ENCODE measurements around the gene STX5. TPM values are rescaled to one million over a fixed set of nuclear protein-coding genes. Genes with fewer than 3 reads are reported as not detected.
A peak's percentile ranks its signal among the peaks of the same experiment; 100 is the strongest.
"Not testable (repeated sequence)": the region's sequence is repeated elsewhere in the genome, so short reads cannot be mapped to it uniquely, and the experiment has no call there.

STX5 gene
- total RNA-seq, 2 donors from 2014 or later: 53.9 to 70.1 TPM

DNA sequence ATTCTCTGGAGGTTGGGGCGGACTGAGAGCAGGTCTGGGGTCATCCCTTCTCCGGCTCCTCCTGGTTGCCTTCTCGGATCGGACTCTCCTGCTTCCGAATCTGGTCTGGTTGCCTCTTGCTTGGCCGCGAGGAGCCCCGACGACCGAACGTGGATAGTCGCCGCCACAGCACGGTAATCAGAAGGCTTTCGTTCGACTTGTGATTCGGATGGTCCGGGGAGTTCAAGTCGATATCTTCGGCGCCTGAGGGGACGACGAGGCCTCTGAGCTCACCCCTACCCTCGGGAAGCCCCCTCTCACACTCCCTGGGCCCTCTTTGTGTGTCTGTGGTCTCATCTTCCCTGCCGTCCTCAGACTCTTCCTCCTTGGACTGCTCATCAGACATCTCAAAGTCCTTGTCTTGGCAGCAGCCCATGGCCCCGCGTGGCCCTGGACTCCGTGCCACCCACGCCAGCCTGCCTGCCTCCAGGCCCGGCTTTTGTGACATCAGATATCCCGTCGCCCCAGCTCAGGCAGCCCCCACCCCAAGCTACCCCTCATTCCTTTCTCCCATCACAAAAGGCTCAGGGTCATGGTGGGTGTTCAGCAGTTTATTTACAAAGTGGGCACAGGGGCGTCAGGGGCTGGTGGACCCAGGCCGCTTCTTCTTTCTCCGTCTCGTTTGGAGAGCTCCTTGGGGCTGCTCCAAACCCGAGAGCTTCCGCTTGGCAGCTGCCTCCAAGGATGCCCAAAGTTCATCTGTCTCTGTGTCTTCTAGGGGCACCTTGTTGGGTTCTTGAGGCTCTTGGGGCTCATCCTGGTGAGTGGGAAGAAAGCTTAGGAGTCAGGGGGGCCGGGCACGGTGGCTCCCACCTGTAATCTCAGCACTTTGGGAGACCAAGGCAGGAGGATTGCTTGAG lies 734 bp upstream of the STX5 start, which contains the start of gene TEX54:
TEX54 (minus strand) TSS at position 506 of the 899 bp plus-strand sequence.
- Mint-ChIP-seq H3K27ac (peak within 1 kb of the TSS; percentile 96), H3K4me1 (ENCODE audit: low read depth) (peaks cover 47% of the 10 kb centered on the region), H3K9me3 (no peaks in the 10 kb centered on the region), H3K27me3 (ENCODE audit: low read depth) (no peaks in the 10 kb centered on the region), H3K4me3 (peak within 1 kb of the TSS; percentile 87 to 100), H3K36me3 (ENCODE audit: insufficient read depth in 2 of 2) (peaks cover 8 to 23% of the 10 kb centered on the region in 2 donors)
- DNase-seq: no peak
- ATAC-seq (replicated peaks in 1 of 2): no peak

DNA sequence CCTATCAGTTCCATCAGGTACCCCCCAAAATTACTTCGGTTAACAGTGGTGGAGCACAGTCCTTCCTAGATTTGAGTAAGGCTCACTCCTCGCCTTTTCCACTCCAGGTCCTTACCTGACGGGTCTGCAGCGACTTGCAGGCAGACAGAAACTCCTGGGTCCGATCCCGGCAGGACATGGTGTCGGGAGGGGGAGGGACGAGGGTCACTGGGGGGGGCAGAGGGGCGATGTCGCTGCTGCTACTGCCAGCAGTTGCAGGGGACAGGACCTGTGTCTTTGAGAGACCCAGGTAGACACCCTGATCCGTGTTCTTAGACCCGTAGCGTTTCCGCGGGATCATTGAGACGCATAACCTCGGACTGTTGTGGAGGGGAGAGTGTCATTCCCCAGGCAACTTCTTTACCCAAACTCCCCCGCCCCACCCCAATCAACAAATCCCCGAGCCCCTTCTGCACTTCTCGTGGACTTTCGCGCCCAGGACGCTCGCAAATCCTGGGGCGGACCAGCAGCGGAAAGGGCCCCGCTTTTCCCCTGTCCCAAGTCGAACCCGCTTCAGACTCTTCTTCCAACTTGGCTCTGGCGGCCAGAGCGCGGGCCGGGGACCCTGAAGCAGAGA lies 839 bp downstream of the STX5 start:
- H3K9me3 Mint-ChIP-seq: no peaks in the 10 kb centered on the region
- ATAC-seq (replicated peaks in 1 of 2) (no peak), DNase-seq (no peak)
- no peaks in the 10 kb centered on the region for H3K27me3 Mint-ChIP-seq (ENCODE audit: low read depth)
- peaks cover 38% of the 10 kb centered on the region for H3K4me1 Mint-ChIP-seq (ENCODE audit: low read depth)
- peak overlapping the region; percentile 87 to 100 for H3K4me3 Mint-ChIP-seq
- peaks cover 9 to 24% of the 10 kb centered on the region in 2 donors for H3K36me3 Mint-ChIP-seq (ENCODE audit: insufficient read depth in 2 of 2)
- peak overlapping the region; percentile 96 for H3K27ac Mint-ChIP-seq

GRCh38 chr11:62828130-62828529 lies 3.7 kb downstream of the STX5 start:
- not testable (repeated sequence) for H3K27me3 Mint-ChIP-seq (ENCODE audit: low read depth); ATAC-seq (replicated peaks in 1 of 2); DNase-seq; H3K27ac Mint-ChIP-seq; H3K9me3 Mint-ChIP-seq; H3K4me3 Mint-ChIP-seq
- H3K4me1 Mint-ChIP-seq (ENCODE audit: low read depth): peaks cover 21% of the 10 kb centered on the region
- peaks cover 6 to 35% of the 10 kb centered on the region in 2 donors for H3K36me3 Mint-ChIP-seq (ENCODE audit: insufficient read depth in 2 of 2)

- DNase-seq: no peak
- Mint-ChIP-seq H3K27ac (no peak overlapping the region), H3K4me1 (ENCODE audit: low read depth) (no peaks in the 10 kb centered on the region), H3K36me3 (ENCODE audit: insufficient read depth in 2 of 2) (peaks cover 6 to 32% of the 10 kb centered on the region in 2 donors), H3K9me3 (no peaks in the 10 kb centered on the region), H3K4me3 (no peak overlapping the region), H3K27me3 (ENCODE audit: low read depth) (no peaks in the 10 kb centered on the region)
- no peak for ATAC-seq (replicated peaks in 1 of 2)
Measured at GRCh38 chr11:62823677-62824076, 8.2 kb downstream of the STX5 start.

GRCh38 chr11:62817129-62817528 lies 14.7 kb downstream of the STX5 start:
- Mint-ChIP-seq H3K36me3 (ENCODE audit: insufficient read depth in 2 of 2) (peaks cover 0 to 16% of the 10 kb centered on the region in 2 donors), H3K27me3 (ENCODE audit: low read depth) (no peaks in the 10 kb centered on the region), H3K27ac (no peak overlapping the region), H3K4me1 (ENCODE audit: low read depth) (no peaks in the 10 kb centered on the region), H3K4me3 (no peak overlapping the region), H3K9me3 (no peaks in the 10 kb centered on the region)
- DNase-seq: no peak
- ATAC-seq (replicated peaks in 1 of 2): no peak

DNA sequence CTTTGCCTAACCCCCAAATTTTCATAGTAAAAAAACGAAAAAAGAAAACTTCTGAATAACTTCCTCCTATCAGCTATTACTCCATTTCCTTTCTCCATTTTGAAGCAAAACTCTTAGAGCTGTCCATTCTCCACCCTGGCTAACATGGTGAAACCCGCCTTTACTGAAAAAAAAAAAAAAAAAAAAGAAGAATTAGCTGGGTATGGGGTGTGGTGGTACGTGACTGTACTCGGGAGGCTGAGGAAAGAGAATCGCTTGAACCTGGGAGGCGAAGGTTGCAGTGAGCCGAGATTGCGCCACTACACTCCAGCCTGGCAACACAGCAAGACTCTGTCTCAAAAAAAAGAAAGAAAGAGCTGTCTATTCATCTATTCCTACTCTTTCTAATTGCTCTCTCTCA lies 15.3 kb downstream of the STX5 start:
- ATAC-seq (replicated peaks in 1 of 2): no peak
- no peak for DNase-seq
- no peaks in the 10 kb centered on the region for H3K27me3 Mint-ChIP-seq (ENCODE audit: low read depth)
- no peaks in the 10 kb centered on the region for H3K4me1 Mint-ChIP-seq (ENCODE audit: low read depth)
- peaks cover 0 to 16% of the 10 kb centered on the region in 2 donors for H3K36me3 Mint-ChIP-seq (ENCODE audit: insufficient read depth in 2 of 2)
- H3K9me3 Mint-ChIP-seq: no peaks in the 10 kb centered on the region
- no peak overlapping the region for H3K4me3 Mint-ChIP-seq
- H3K27ac Mint-ChIP-seq: no peak overlapping the region

GRCh38 chr11:62811659-62812058 lies 20.2 kb downstream of the STX5 start:
- Mint-ChIP-seq H3K27me3 (ENCODE audit: low read depth) (no peaks in the 10 kb centered on the region), H3K36me3 (ENCODE audit: insufficient read depth in 2 of 2) (peaks cover 2 to 5% of the 10 kb centered on the region in 2 donors), H3K9me3 (no peaks in the 10 kb centered on the region), H3K4me1 (ENCODE audit: low read depth) (peaks cover 2% of the 10 kb centered on the region), H3K4me3 (no peak overlapping the region), H3K27ac (no peak overlapping the region)
- ATAC-seq (replicated peaks in 1 of 2) (no peak), DNase-seq (no peak)

- Mint-ChIP-seq H3K27me3 (ENCODE audit: low read depth) (no peaks in the 10 kb centered on the region), H3K27ac (no peak overlapping the region), H3K9me3 (no peaks in the 10 kb centered on the region), H3K4me3 (no peak overlapping the region), H3K36me3 (ENCODE audit: insufficient read depth in 2 of 2) (peaks cover 2 to 4% of the 10 kb centered on the region in 2 donors), H3K4me1 (ENCODE audit: low read depth) (peaks cover 9% of the 10 kb centered on the region)
- DNase-seq (no peak), ATAC-seq (replicated peaks in 1 of 2) (no peak)
Measured at GRCh38 chr11:62810748-62811147, 21.1 kb downstream of the STX5 start.

GRCh38 chr11:62806611-62807121 lies 25.2 kb downstream of the STX5 start:
- Mint-ChIP-seq H3K27ac (peak overlapping the region; percentile 15), H3K4me3 (peak overlapping the region; percentile 91 to 95), H3K27me3 (ENCODE audit: low read depth) (no peaks in the 10 kb centered on the region), H3K9me3 (no peaks in the 10 kb centered on the region), H3K4me1 (ENCODE audit: low read depth) (peaks cover 36% of the 10 kb centered on the region), H3K36me3 (ENCODE audit: insufficient read depth in 2 of 2) (peaks cover 18 to 26% of the 10 kb centered on the region in 2 donors)
- no peak for ATAC-seq (replicated peaks in 1 of 2)
- no peak for DNase-seq

- H3K9me3 Mint-ChIP-seq: no peaks in the 10 kb centered on the region
- H3K36me3 Mint-ChIP-seq (ENCODE audit: insufficient read depth in 2 of 2): peaks cover 24 to 33% of the 10 kb centered on the region in 2 donors
- H3K4me1 Mint-ChIP-seq (ENCODE audit: low read depth): peaks cover 43% of the 10 kb centered on the region
- peak overlapping the region; percentile 91 to 95 for H3K4me3 Mint-ChIP-seq
- no peaks in the 10 kb centered on the region for H3K27me3 Mint-ChIP-seq (ENCODE audit: low read depth)
- peak; percentile 25 for ATAC-seq (replicated peaks in 1 of 2)
- peak overlapping the region; percentile 99 for H3K27ac Mint-ChIP-seq
- DNase-seq: peak; percentile 38 to 39
Measured at GRCh38 chr11:62805961-62806441, 25.9 kb downstream of the STX5 start.

DNA sequence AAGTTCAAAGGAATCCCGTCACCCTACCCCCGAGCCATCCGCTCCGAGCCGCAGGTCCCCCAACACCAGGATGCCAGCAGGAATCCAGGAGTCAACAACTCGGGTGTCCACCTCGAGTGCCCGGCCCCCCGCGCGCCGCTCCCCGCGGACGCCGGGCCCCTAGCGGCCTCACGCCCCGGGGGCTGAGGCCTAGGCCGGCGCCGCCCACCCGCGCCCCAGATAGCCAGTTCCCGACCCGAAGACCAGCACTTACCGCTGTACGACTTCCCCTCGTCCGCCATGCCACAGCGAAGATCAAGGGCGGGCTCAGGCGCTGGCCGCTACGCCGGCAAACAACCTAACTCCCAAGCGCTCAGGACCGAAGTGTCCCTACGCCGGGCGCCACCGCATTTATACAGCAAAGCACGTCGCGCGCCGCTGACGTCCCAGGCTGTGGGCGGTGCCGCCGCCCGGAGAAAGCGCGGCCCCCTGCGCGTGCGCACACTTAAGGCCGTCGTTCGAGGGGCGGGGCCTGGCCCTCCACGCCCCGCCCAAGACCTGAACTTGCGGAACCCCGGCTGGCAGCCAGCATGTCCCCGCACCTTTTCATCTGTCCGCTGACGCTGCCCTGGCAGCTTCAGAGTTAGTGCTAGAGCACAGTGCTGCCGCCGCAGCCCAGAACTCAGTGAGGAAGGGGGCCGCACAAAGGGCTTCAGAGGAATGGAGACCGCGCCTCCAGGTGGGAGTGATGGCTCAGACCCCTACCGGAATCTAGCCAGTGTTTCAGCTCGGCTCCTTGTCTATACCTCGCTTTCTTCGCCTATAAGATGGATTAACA lies 26.6 kb downstream of the STX5 start, which contains the start of gene NXF1:
NXF1 (minus strand) TSS at position 365 of the 817 bp plus-strand sequence; CDS start at position 281, 84 bp downstream.
- Mint-ChIP-seq H3K27me3 (ENCODE audit: low read depth) (no peaks in the 10 kb centered on the region), H3K36me3 (ENCODE audit: insufficient read depth in 2 of 2) (peaks cover 28 to 36% of the 10 kb centered on the region in 2 donors), H3K4me1 (ENCODE audit: low read depth) (peaks cover 44% of the 10 kb centered on the region), H3K9me3 (no peaks in the 10 kb centered on the region), H3K4me3 (peak within 1 kb of the TSS; percentile 91 to 95), H3K27ac (peak within 1 kb of the TSS; percentile 99)
- DNase-seq: peak; percentile 96 to 99
- ATAC-seq (replicated peaks in 1 of 2): peak; percentile 78 to 80

GRCh38 chr11:62804310-62805075 lies 27.4 kb downstream of the STX5 start:
- ATAC-seq (replicated peaks in 1 of 2): peak in 1 of 2 donors; percentile 10
- H3K36me3 Mint-ChIP-seq (ENCODE audit: insufficient read depth in 2 of 2): peaks cover 34 to 41% of the 10 kb centered on the region in 2 donors
- peak in 1 of 2 donors; percentile 25 for DNase-seq
- peak overlapping the region; percentile 98 for H3K27ac Mint-ChIP-seq
- peaks cover 50% of the 10 kb centered on the region for H3K4me1 Mint-ChIP-seq (ENCODE audit: low read depth)
- no peaks in the 10 kb centered on the region for H3K9me3 Mint-ChIP-seq
- H3K27me3 Mint-ChIP-seq (ENCODE audit: low read depth): no peaks in the 10 kb centered on the region
- peak overlapping the region; percentile 91 to 95 for H3K4me3 Mint-ChIP-seq

Measured in activated T-cell treated with anti-CD3 and anti-CD28 coated beads, Interleukin-2, amount 50 U/mL, for 72 hours (primary cell).